Cerebellar nuclear complex (tissue), 1 donor: Measurements from ENCODE around the gene GPHA2.
"Not testable (repeated sequence)": the region's sequence is repeated elsewhere in the genome, so short reads cannot be mapped to it uniquely, and the experiment has no call there.

Experiments
- DNase-seq, 2 experiments: peaks; one replicate each; lab custom pipeline; 2025; lab: John Stamatoyannopoulos, UW

GPHA2 gene, protein sequence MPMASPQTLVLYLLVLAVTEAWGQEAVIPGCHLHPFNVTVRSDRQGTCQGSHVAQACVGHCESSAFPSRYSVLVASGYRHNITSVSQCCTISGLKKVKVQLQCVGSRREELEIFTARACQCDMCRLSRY

DNA sequence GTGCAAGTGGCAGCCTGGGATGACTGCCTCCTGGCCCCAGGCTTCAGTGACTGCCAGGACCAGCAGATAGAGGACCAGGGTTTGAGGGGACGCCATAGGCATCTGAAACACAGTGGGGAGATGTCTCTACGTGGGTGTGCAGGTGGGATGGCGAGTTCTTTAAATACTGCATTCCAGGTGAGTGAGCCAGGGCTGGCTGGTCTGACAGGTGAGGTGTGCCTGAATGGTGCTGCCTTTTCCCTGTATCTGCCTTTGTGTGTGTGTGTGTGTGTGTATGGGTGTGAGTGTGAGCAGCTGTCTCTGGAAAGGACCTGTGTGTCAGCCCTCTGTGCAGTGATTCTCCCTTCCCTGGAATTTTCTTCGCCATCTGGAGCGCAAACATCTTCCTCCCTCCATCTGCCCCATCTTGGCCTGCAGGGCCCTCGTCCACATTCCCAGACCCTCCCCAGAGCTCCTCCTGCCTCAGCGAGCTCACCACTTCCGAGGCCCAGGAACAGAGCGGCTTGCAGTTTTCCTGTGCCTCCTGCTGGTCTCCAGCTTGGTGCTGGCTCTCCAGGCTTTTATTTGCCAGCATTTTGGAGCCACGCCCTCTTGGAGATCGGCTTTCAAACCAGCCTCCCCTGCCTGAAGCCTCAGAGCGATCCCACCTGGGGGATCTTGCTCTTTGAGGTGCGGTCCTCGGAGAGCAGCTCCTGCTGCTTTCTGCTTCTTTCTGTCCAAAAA, at the start of gene GPHA2:
Gene GPHA2 (minus strand): TSS at position 535 of the 723 bp plus-strand sequence. CDS start 433 bp downstream, at position 102.
- no peak for DNase-seq

DNA sequence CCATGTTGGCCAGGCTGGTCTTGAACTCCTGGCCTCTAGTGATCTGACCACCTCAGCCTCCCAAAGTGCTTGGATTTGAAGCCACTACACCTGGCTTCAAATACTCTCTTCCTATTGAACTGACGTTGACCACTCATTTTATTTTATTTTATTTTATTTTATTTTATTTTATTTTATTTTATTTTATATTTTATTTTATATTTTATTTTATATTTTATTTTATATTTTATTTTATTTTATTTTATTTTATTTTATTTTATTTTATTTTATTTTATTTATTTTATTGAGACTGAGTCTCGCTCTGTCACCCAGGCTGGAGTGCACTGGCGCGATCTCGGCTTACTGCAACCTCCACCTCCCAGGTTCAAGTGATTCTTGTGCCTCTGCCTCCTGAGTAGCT, 47.6 kb upstream of the GPHA2 start:
- DNase-seq, result not testable (repeated sequence)

DNA sequence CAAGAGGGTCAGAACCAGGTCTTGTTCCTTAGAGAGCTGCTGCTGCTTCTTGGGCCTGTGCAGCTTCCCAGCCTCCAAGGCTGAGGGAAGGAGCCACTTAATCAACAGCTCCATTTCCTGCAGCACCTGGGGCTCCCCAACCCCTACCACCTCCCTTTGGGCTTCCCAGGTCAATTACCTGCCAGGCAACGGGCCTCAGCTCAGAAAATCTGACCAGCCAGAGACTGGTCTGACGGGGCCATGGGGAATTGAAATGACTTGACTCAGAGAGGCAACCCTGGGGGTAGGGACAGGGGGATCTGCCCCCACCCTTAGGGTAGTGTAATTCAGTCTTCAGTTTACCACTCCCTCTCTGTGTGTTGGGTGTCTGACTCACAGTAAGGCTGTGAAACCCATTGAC, 41.0 kb upstream of the GPHA2 start:
- DNase-seq, result no peak

DNA sequence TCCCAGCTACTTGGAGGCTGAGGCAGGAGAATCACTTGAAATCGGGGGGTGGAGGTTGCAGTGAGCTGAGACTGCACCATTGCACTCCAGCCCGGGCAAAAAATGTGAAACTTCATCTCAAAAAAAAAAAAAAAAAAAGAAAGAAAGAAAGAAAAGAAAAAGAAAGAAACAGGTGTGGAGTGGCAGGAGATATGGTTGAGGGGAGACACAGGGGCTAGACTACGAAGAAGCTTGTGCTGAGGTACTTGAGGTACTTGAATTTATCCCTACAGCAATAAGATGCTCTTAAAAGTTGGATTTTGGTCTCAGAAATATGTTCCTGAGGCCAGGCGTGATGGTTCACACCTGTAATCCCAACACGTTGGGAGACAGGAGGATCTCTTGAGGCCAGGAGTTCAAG, 38.4 kb upstream of the GPHA2 start:
- DNase-seq, result no peak

DNA sequence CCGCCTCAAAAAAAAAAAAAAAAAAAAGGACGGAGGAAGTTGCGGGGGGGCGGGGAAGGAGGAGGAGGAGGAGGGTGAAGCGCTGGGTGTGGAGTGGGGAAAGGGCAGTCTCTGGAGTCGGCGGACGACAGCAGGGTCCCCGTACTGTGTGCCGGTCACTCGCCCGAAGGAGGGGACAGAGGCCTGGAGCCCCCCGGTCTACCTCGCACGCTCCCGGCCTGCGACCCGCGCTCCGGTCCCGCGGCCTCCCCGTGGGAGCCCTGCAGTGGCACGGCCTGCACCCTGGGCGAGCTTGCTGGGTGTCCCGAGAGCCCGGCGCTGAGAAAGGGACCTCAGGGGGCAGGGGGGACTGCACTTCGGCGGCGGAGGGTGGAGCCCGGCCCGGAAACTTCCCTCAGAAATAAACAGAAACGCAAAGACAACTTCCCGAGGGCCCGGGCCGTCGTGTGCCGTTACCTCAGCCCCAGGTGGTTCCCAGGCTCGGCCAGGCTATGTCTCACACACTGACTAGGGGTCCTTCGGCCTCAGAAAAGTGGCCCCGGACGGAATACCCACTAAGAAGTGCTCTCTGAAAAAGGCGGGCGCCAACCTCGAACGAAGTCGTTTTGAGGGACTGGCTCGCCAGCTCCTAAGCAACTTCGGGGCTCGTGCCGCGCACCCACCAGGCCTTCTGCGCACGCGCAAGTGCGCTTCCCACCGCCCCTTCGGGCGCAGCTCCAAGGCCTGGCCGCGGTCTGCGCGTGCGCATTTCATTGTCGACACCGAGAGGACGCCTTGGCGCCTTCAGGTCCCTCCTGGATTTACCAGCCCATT, 35.9 kb upstream of the GPHA2 start, which contains the start of gene MAJIN:
Gene MAJIN (minus strand): TSS at position 688 of the 813 bp plus-strand sequence. CDS start 12,703 bp downstream, outside the sequence.
- peak in 1 of 2 experiments; percentile 43 for DNase-seq

DNA sequence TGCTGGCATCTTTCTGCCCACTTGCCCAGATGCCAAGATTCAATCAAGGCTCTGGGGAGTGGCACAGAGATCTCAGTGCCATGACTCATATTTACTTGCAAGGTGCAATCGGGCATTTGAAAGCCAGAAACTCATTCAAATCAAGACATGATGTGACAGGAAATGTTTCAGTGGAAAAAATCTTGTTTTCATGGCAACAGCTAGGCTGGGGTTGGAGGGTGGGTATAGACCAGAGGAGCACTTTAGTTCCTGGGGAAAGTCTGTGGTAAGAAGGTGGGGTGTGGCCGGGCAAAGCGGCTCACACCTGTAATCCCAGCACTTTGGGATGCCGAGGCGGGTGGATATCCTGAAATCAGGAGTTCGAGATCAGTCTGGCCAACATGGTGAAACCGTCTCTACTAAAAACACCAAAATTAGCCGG, 35.0 kb upstream of the GPHA2 start:
- no peak for DNase-seq

DNA sequence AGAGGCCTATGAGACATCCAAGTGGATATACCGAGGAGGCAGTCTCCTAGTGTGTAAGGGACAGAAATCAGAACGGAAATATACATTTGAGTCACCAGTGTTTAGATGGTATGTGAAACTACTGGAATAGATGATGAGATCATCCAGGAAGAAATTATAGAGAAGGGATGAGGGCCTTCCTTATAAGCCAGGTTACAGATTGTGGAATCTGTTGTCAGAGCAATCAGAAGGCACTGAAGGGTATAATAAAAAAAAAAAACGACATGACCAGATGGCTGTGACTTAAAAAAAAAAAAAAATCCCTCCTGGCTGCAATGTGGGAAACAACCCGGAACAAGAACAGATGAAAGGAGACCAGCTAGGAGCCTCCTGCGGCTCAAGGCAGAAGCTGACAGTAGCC, 33.5 kb upstream of the GPHA2 start:
- peak in 1 of 2 experiments; percentile 73 for DNase-seq

DNA sequence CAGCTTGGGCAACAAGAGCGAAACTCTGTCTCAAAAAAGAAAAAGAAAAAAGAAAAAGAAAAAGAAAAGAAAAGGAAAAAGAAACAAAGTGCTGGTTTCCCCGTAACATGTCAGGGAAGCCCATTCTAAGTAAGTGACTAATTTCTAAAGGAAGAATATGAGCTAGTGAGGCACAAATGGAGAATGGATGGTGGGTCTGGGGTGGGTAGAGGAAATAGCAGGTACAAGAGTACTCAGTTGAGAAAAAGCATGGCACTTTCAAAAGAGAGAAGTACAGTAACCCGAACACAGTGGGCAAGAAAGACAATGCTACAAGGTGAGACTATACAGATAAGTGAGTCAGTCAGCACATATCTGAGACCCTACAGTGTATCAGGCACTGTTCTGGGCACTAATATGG, 31.7 kb upstream of the GPHA2 start:
- DNase-seq, result no peak

DNA sequence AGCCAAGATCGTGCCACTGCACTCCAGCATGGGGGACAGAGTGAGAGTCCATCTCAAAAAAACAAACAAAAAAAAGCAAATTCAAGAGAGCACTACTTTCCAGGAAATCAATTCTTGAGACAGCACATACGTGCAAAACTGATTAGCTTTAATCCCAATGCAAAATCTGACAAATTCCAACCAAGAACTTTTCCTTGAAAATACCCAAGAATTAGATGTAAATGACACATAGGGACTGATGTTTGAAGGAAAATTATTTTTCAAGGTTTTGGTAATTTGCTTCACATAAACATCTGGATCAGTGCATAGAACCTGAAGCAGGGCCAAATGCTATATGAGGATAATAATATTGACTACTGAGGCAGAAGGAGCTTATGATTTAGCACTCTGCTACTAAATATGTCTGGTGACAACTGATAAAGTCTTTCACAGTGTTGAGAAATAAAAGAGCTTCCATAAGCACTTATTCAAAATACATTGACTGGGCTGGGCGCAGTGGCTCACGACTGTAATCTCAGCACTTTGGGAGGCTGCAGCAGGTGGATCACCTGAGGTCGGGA, 27.5 kb upstream of the GPHA2 start:
- DNase-seq, result no peak

DNA sequence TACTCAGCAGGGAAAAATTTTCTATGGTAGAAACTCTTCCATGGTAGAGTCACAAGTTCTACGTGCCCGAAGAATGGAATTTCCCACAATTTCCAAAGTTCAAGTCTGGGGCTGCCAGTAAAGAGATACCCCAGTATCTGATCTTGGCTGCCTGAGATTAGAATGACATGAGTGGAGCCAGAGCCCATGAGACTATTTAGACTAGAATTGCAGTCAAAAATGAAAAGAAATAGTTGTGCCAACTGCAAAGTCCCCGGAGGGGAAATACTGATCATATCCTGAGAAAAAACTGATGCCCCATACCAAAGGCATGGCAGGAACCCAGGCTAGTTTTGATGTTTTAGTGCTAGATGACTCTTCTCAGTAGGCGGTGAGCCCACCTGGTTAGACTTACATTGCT, 25.0 kb upstream of the GPHA2 start:
- DNase-seq, result no peak

DNA sequence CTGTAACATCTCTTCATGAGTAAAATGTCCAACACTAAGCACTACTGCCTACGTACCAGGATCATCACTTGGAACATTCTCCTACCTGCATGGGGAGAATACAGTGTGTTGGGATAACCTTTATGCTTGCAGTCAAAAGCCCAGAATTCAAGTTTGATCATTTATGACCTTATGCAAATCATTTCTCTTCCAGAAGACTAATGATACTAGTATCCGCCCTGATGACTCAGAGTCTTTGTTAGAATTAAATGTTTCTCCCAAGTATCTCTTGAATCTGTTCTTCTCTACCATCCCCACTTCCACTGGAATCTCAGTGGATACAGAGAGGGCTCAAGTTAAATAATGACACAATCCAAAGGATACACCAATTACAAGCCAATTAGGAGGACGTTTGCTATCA, 23.8 kb upstream of the GPHA2 start:
- DNase-seq, result no peak

DNA sequence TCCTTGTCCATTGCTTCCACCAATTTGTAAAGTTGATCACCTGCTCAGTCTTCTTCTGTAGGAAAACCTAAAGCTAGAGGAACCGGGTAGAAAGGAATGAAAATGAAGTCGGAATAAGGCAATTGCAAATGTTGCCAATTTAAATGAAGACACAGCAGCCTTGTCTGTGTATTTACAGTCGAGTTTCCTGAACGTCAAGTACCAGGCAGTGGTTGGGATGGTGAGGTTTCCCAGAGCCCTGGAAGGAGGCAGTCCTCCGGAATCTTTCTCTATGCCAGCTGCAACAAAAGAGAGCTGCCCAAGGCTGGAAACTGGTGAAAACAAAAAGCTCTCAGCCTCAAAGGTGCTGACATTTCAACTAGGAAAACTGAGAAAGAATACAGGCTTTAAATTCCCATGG, 18.5 kb upstream of the GPHA2 start:
- DNase-seq, result no peak

DNA sequence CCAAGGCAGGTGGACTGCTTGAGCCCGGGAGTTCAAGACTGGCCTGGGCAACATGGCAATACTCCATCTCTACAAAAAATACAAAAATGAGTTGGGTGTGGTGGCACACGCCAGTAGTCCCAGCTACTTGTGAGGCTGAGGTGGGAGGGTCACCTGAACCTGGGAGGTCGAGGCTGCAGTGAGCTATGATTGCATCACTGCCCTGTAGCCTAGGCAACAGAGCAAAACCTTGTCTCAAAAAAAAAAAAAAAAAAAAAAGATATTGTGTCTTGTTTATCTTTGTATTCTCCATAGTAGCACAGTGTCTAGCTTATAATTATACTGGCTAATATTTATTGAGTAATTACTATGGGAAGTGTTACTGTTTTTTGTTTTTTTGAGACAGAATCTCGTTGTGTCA, 15.8 kb upstream of the GPHA2 start:
- DNase-seq, result no peak

DNA sequence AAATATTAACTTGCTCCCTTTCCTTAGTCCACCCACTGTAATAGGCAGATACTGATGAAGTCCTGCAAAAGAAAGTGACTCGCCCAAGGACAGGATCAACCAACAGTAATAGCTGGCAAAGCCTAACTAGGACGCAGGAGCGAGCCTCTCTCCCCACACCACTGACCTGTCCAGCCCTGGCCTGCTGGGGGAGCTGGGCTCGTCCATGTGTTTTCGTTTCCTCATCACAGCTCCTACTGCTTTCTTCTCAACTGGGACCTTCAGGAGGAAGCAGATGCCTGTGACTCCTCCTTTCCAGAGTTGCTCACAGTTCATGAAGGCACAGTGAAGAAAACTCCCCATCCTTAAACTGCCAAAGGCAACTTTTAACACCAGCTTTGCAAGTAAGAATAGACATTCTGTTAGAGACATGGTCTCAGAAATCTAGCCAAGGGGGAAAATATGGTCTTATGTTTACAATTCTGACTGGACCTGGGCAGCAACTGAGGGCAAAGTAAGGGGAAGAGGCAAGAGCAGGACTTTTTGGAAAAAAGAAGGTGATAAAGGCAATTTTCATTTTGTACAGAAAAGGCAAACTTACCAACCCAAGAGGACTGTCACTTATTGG, 11.6 kb upstream of the GPHA2 start:
- DNase-seq, result no peak

DNA sequence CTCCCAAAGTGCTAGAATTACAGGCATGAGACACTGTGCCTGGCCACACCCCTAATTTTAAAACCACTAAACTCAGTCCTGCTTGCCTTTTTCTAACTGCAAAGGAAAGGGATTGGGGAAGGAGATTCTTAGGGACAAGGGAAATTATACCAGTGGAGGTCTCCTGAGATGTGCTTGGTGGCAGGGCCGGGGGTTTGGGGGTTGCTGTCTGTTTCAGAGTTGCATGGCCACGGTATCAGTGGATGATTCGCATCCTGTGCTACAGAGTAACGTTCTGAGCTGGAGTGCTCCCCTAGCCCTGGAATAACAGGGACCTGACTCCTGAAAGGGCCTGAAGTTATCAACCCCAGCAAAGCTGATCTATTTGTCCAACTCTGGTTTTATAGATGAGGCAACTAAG, 846 bp upstream of the GPHA2 start:
- DNase-seq, result no peak

DNA sequence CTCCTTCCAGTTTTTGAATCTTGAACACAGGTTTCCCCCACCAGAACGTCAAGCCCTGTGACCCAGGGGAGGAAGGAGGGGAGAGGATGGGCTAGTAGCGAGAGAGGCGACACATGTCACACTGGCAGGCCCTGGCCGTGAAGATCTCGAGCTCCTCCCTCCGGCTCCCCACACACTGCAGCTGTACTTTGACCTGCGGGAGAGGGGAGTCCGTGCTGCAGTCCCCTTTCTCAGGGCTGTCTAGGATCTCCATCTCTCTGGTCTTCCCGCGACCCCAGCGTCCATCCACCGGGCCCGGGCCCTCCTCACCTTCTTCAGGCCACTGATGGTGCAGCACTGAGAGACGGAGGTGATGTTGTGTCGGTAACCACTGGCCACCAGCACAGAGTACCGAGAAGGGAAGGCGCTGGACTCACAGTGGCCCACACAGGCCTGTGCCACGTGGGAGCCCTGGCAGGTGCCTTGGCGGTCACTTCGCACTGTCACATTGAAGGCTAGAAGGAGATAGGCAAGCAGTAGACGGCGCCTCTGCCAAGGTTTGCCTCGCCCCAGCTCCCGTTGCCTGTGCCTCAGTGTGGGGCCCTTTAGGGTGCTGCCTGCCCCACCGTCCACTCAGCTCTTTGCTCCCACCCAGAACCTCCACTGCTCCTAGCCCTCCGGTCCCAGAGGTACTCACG, 873 bp downstream of the GPHA2 start:
- DNase-seq, result no peak

DNA sequence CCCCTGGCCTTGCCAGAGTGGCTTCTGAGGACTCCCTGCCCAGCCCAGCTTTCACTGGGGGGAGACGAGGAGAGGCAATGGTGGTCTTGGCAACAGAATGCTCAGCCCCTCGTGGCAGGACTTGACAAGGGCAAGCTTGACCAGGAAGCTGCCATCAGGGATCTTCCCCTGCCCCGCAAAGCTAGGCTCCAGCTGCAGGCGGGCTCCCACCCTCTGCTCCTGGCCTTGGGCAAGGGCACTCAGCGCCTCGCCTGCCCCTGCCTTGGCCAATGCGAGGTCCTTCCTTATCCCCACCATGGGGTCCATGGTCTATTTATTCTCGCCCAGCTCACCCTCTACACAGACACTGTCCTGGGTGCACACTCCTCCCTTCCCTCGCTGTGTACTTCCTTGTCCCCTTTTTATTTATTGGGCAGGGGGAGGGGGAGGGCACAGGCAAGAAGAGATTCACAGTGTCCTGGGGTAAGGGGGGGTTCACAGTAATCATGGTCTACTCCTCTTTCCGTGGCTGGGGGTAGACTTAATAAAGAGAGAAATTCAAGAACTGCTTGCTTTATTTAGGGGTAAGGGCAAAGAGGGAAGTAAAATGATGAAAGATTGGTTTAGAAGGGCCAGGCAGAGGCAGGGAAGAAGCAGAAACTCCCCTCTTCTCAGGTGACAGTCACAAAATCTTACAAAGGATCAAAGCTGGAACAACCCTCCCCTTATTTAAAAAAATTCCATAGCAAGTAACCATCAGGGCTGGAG, 1.6 kb downstream of the GPHA2 start:
- DNase-seq, result no peak

DNA sequence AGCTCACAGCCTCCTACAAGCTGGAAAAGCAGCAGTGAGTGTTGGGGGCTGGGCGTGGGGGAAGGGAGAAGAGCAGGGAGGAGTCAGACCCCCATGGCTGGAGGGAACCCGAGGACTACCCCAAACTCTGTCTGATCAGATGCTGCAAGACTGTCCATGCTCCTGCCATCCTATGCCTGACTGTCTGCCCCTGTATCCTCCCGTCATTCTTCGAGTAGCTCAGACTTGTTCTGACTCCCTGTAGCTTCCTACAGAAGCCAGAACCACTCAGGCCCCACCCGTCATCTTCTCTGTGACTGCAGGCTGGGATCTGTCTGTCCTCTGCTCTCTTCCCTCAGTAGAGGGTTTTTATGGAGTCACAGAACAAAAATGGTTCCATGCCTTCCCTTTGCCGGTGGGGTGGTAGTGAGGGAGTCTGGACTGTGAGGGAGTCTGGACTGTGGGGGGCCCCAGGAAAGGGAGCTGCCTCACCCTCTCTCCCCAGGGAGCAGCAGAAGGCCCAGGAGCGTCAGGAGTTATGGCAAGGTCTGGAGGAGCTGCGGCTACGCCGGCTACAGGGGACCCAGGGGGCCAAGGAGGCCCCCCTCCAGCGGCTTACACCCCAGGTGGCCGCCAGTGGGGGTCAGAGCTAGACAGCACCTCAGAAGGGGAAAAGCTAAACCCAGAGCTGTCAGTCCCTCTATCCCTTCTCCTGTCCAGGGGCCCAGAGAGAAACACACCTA, 2.3 kb downstream of the GPHA2 start:
- DNase-seq, result no peak

DNA sequence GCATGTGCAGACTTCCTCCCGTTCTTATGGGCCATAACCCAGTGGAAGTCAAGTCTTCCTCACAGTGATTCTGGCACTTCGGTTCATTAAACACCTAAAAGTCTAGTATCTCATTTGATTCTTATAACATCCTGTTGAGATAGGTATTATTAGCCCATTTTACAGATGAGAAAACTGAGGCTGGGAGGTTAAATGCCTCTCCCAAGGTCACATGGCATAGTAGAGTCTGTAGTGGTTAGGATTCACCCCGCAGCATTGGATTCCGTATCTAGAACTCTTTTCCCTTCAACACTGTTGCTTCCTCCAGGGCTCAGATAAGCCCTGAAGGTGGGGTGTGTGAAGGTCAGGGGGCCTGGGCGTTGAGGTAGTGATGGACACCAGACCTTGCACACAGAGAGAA, 3.4 kb downstream of the GPHA2 start:
- DNase-seq, result no peak

DNA sequence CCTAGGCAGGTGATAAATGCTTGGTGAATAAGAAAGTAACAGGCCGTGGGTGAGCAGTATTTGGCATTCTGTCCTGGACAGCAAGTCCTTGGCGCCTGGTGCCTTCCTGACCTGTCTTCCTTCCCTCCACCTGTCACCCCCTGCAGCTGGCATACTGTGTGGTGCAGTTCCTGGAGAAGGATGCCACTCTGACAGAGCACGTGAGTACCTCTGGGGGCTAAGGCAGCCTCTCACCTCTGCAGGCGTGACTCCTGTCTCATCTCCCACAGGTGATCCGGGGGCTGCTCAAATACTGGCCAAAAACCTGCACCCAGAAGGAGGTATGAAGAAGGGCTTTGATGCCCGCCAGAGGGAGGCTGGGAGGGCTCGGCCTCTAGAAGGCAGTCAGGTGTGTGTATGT, 4.4 kb downstream of the GPHA2 start:
- no peak for DNase-seq
